MM.1S (cell line): ENCODE data around the gene HIBADH.

Experiments
- DNase-seq: peaks from one replicate; pipeline ENCODE4 v3.0.0-alpha.2; 2015
- H2AFZ ChIP-seq: fragments of 300-600 bp; sonication (generic); 2 replicates; pipeline ENCODE4 v1.6.0; 2016; ENCODE audit warnings: antibody characterized with exemption, low read length
- H3F3A ChIP-seq: fragments of 300-600 bp; sonication (generic); 2 replicates; pipeline ENCODE4 v1.6.1; 2016; ENCODE audit warnings: mild to moderate bottlenecking, antibody characterized with exemption, low read length, moderate library complexity, mixed read lengths; ENCODE audit not compliant: insufficient read depth
- H3K27ac ChIP-seq: fragments of 300-600 bp; sonication (generic); 2 replicates; pipeline ENCODE4 v1.5.1; 2016; ENCODE audit warnings: mild to moderate bottlenecking, low read length
- H3K27me3 ChIP-seq: fragments of 300-600 bp; sonication (generic); replicated peaks from 2 replicates; pipeline ENCODE4 v1.6.0; 2016; ENCODE audit warnings: low read length; ENCODE audit not compliant: insufficient read depth
- H3K36me3 ChIP-seq: fragments of 300-600 bp; sonication (generic); replicated peaks from 2 replicates; pipeline ENCODE4 v1.6.1; 2016; ENCODE audit warnings: mild to moderate bottlenecking, low read length, mixed read lengths; ENCODE audit not compliant: insufficient read depth
- H3K4me1 ChIP-seq: fragments of 300-600 bp; sonication (generic); 2 replicates; pipeline ENCODE4 v1.6.1; 2016; ENCODE audit warnings: low read length, mixed read lengths
- H3K4me2 ChIP-seq: fragments of 300-600 bp; sonication (generic); 2 replicates; pipeline ENCODE4 v1.6.0; 2016; ENCODE audit warnings: low read depth, low read length
- H3K4me3 ChIP-seq: fragments of 300-600 bp; sonication (generic); 2 replicates; pipeline ENCODE4 v1.5.1; 2016; ENCODE audit warnings: low read length, mixed read lengths
- H3K79me2 ChIP-seq: fragments of 300-600 bp; sonication (generic); 2 replicates; pipeline ENCODE4 v1.6.1; 2016; ENCODE audit warnings: mixed run types, low read length, mixed read lengths
- H3K9ac ChIP-seq: fragments of 300-600 bp; sonication (generic); 2 replicates; pipeline ENCODE4 v1.6.1; 2016; ENCODE audit warnings: low read length, mixed read lengths
- H3K9me2 ChIP-seq: fragments of 300-600 bp; sonication (generic); replicated peaks from 2 replicates; pipeline ENCODE4 v1.6.1; 2016; ENCODE audit warnings: mild to moderate bottlenecking, low read length, mixed read lengths; ENCODE audit not compliant: insufficient read depth
- H3K9me3 ChIP-seq: fragments of 300-600 bp; sonication (generic); replicated peaks from 2 replicates; pipeline ENCODE4 v1.6.1; 2016; ENCODE audit warnings: mild to moderate bottlenecking, low read length, mixed read lengths; ENCODE audit not compliant: insufficient read depth
- H4K20me1 ChIP-seq: fragments of 300-600 bp; sonication (generic); 2 replicates; pipeline ENCODE4 v1.6.1; 2016; ENCODE audit warnings: mild to moderate bottlenecking, low read length, moderate library complexity, mixed read lengths; ENCODE audit not compliant: insufficient read depth
- CTCF ChIP-seq: fragments of 300-600 bp; sonication (generic); IDR thresholded peaks from 2 replicates; pipeline ENCODE4 v1.5.1; 2016; ENCODE audit warnings: antibody characterized with exemption, low read length, mixed read lengths
- EZH2 ChIP-seq: fragments of 300-600 bp; sonication (generic); optimal IDR thresholded peaks from 2 replicates; pipeline ENCODE3; 2017; ENCODE audit warnings: low read depth, mild to moderate bottlenecking, antibody characterized with exemption, low read length, mixed read lengths
- EZH2phosphoT487 ChIP-seq: fragments of 300-600 bp; sonication (generic); IDR thresholded peaks from 2 replicates; pipeline ENCODE4 v1.6.1; 2018; ENCODE audit warnings: antibody characterized with exemption, low read length

The HIBADH gene

GRCh38 chr7:27516421-27516820 lies 146.3 kb downstream of the HIBADH start:
- no peaks in the 10 kb centered on the region for H3K36me3 ChIP-seq
- no peak for DNase-seq
- H3F3A ChIP-seq = no peaks in the 10 kb centered on the region
- no peak overlapping the region for H3K4me2 ChIP-seq
- H3K79me2 ChIP-seq = no peaks in the 10 kb centered on the region
- no peaks in the 10 kb centered on the region for H4K20me1 ChIP-seq
- no peak overlapping the region for H3K4me3 ChIP-seq
- H3K9me2 ChIP-seq = no peaks in the 10 kb centered on the region
- H3K9ac ChIP-seq = no peak overlapping the region
- H3K4me1 ChIP-seq = no peaks in the 10 kb centered on the region
- H3K27me3 ChIP-seq = no peaks in the 10 kb centered on the region
- no peak overlapping the region for H2AFZ ChIP-seq
- H3K9me3 ChIP-seq = no peaks in the 10 kb centered on the region
- no peak overlapping the region for H3K27ac ChIP-seq
- no peak for TF ChIP-seq EZH2
- no peak for TF ChIP-seq EZH2phosphoT487
- no peak for TF ChIP-seq CTCF

GRCh38 chr7:27515933-27516332 lies 146.8 kb downstream of the HIBADH start:
- Histone ChIP-seq H3K27me3 (no peaks in the 10 kb centered on the region), H3K36me3 (no peaks in the 10 kb centered on the region), H3K79me2 (no peaks in the 10 kb centered on the region), H4K20me1 (no peaks in the 10 kb centered on the region), H3K4me1 (no peaks in the 10 kb centered on the region), H2AFZ (no peak overlapping the region), H3K9me2 (no peaks in the 10 kb centered on the region), H3K27ac (no peak overlapping the region), H3K9me3 (no peaks in the 10 kb centered on the region), H3K4me3 (no peak overlapping the region), H3K9ac (no peak overlapping the region), H3F3A (no peaks in the 10 kb centered on the region), H3K4me2 (no peak overlapping the region)
- DNase-seq = no peak
- TF ChIP-seq EZH2 = no peak
- TF ChIP-seq CTCF = no peak
- no peak for TF ChIP-seq EZH2phosphoT487

GRCh38 chr7:27514861-27515260 lies 147.8 kb downstream of the HIBADH start:
- no peak overlapping the region for H3K27ac ChIP-seq
- DNase-seq = no peak
- H3K4me3 ChIP-seq = no peak overlapping the region
- H4K20me1 ChIP-seq = no peaks in the 10 kb centered on the region
- TF ChIP-seq EZH2 (no peak), EZH2phosphoT487 (no peak), CTCF (no peak)
- no peaks in the 10 kb centered on the region for H3K9me2 ChIP-seq
- no peak overlapping the region for H3K9ac ChIP-seq
- no peaks in the 10 kb centered on the region for H3K36me3 ChIP-seq
- H3F3A ChIP-seq = no peaks in the 10 kb centered on the region
- H3K27me3 ChIP-seq = no peaks in the 10 kb centered on the region
- H2AFZ ChIP-seq = no peak overlapping the region
- no peaks in the 10 kb centered on the region for H3K4me1 ChIP-seq
- no peaks in the 10 kb centered on the region for H3K9me3 ChIP-seq
- no peak overlapping the region for H3K4me2 ChIP-seq
- no peaks in the 10 kb centered on the region for H3K79me2 ChIP-seq
